ENCODE data around the gene PASK.

- TF ChIP-seq POLR2AphosphoS5 (IDR thresholded peaks at IDR 0.05; ENCODE audit: low read depth, low read length), result no peak
- TF ChIP-seq CTCF (IDR thresholded peaks at IDR 0.05), result no peak
- no peak for TF ChIP-seq SIN3A (IDR thresholded peaks at IDR 0.05; ENCODE audit: borderline replicate concordance, insufficient read depth, low read depth, low read length)
- TF ChIP-seq REST (IDR thresholded peaks at IDR 0.05; ENCODE audit: insufficient read depth in 1 of 2, low read depth in 2 of 2, low read length in 1 of 2), result no peak
These were observed 32.4 kb downstream of the PASK start for GRCh38 chr2:241116606-241117560.
